HG03064 (cell line): ENCODE data around the gene CTTN.
"Not testable (repeated sequence)": the region's sequence is repeated elsewhere in the genome, so short reads cannot be mapped to it uniquely, and the experiment has no call there.

ENCODE experiments used
- ATAC-seq: cut with Tn5 transposase; IDR thresholded peaks from one replicate; pipeline ENCODE4 v1.9.1; 2021; ENCODE audit warnings: low read depth; ENCODE audit not compliant: unreplicated experiment

Gene CTTN

GRCh38 chr11:70378506-70379134 lies 19.7 kb upstream of the CTTN start:
- no peak for ATAC-seq

- ATAC-seq = no peak
Measured at GRCh38 chr11:70381350-70381749, 17.0 kb upstream of the CTTN start.

- ATAC-seq = no peak
Measured at GRCh38 chr11:70381872-70382861, 16.2 kb upstream of the CTTN start.

- no peak for ATAC-seq
Measured at GRCh38 chr11:70383664-70384565, 14.4 kb upstream of the CTTN start.

- no peak for ATAC-seq
Measured at GRCh38 chr11:70384566-70385152, 13.7 kb upstream of the CTTN start.

GRCh38 chr11:70387564-70387963 lies 10.8 kb upstream of the CTTN start:
- ATAC-seq = no peak

GRCh38 chr11:70389201-70389600 lies 9.1 kb upstream of the CTTN start:
- no peak for ATAC-seq

- not testable (repeated sequence) for ATAC-seq
Measured at GRCh38 chr11:70390882-70391281, 7.4 kb upstream of the CTTN start.

- no peak for ATAC-seq
Measured at GRCh38 chr11:70394211-70394950, 3.9 kb upstream of the CTTN start.

- ATAC-seq = no peak
Measured at GRCh38 chr11:70397336-70397982, 870 bp upstream of the CTTN start.

GRCh38 chr11:70398834-70399680 lies 728 bp downstream of the CTTN start:
- no peak for ATAC-seq

- ATAC-seq = no peak
Measured at GRCh38 chr11:70399681-70400112, 1.4 kb downstream of the CTTN start.

- no peak for ATAC-seq
Measured at GRCh38 chr11:70400643-70401042, 2.3 kb downstream of the CTTN start.

- ATAC-seq = no peak
Measured at GRCh38 chr11:70402016-70402415, 3.7 kb downstream of the CTTN start.

- ATAC-seq = no peak
Measured at GRCh38 chr11:70402685-70403084, 4.4 kb downstream of the CTTN start.

GRCh38 chr11:70404244-70404643 lies 5.9 kb downstream of the CTTN start:
- no peak for ATAC-seq

GRCh38 chr11:70405679-70406395 lies 7.5 kb downstream of the CTTN start:
- ATAC-seq = no peak

GRCh38 chr11:70407121-70407520 lies 8.8 kb downstream of the CTTN start:
- ATAC-seq = no peak
